WTC11 (cell line): ENCODE measurements around the gene PRPSAP2. TPM values are rescaled to one million over a fixed set of nuclear protein-coding genes. Genes with fewer than 3 reads are reported as not detected.

Experiments used
- ATF3 ChIP-seq: sonication (generic); formaldehyde crosslinking; conservative IDR thresholded peaks from 2 replicates; pipeline ENCODE4 v1.8.1; 2022; ENCODE audit warnings: mild to moderate bottlenecking, missing genetic modification reagents
- ATF6 ChIP-seq: sonication (generic); formaldehyde crosslinking; IDR thresholded peaks from 2 replicates; pipeline ENCODE4 v1.8.1; 2023; ENCODE audit warnings: mild to moderate bottlenecking, missing genetic modification reagents
- CREM ChIP-seq: sonication (generic); formaldehyde crosslinking; IDR thresholded peaks from 2 replicates; pipeline ENCODE4 v1.8.1; 2022; ENCODE audit warnings: mild to moderate bottlenecking, missing genetic modification reagents, moderate library complexity
- E2F4 ChIP-seq: sonication (generic); formaldehyde crosslinking; IDR thresholded peaks from 2 replicates; pipeline ENCODE4 v1.8.1; 2022; ENCODE audit warnings: low read depth, mild to moderate bottlenecking, moderate library complexity, missing genetic modification reagents, borderline replicate concordance
- ETV6 ChIP-seq: sonication (generic); formaldehyde crosslinking; IDR thresholded peaks from 2 replicates; pipeline ENCODE4 v1.8.1; 2022; ENCODE audit warnings: mild to moderate bottlenecking, missing genetic modification reagents
- FOXK1 ChIP-seq: sonication (generic); formaldehyde crosslinking; IDR thresholded peaks from 2 replicates; pipeline ENCODE4 v1.8.0; 2022; ENCODE audit warnings: mild to moderate bottlenecking, moderate library complexity, missing genetic modification reagents
- FOXP1 ChIP-seq: sonication (generic); formaldehyde crosslinking; IDR thresholded peaks from 2 replicates; pipeline ENCODE4 v1.8.0; 2022; ENCODE audit warnings: missing genetic modification reagents, mild to moderate bottlenecking, moderate library complexity, borderline replicate concordance
- GRHL2 ChIP-seq: fragments of 250-450 bp; sonication (Bioruptor Pico); IDR thresholded peaks from 2 replicates; pipeline ENCODE4 v1.8.0; 2022; ENCODE audit warnings: mild to moderate bottlenecking, moderate library complexity; ENCODE audit not compliant: insufficient replicate concordance, severe bottlenecking
- IRF2 ChIP-seq: sonication (generic); formaldehyde crosslinking; IDR thresholded peaks from 2 replicates; pipeline ENCODE4 v1.8.0; 2022; ENCODE audit warnings: low read depth, missing genetic modification reagents, borderline replicate concordance
- JAZF1 ChIP-seq: fragments of 250-450 bp; sonication (Bioruptor Pico); IDR thresholded peaks from 2 replicates; pipeline ENCODE4 v1.9.0; 2021; ENCODE audit warnings: moderate library complexity, mild to moderate bottlenecking, inconsistent platforms
- KAT7 ChIP-seq: sonication (generic); formaldehyde crosslinking; IDR thresholded peaks from 2 replicates; pipeline ENCODE4 v1.8.1; 2023; ENCODE audit warnings: missing genetic modification reagents, mild to moderate bottlenecking, borderline replicate concordance
- MLX ChIP-seq: sonication (generic); formaldehyde crosslinking; IDR thresholded peaks from 2 replicates; pipeline ENCODE4 v1.8.1; 2023; ENCODE audit warnings: mild to moderate bottlenecking, missing genetic modification reagents, moderate library complexity
- NR3C1 ChIP-seq: sonication (generic); formaldehyde crosslinking; conservative IDR thresholded peaks from 2 replicates; pipeline ENCODE4 v1.8.1; 2023; ENCODE audit warnings: low read depth, mild to moderate bottlenecking, missing genetic modification reagents
- OVOL2 ChIP-seq: fragments of 250-450 bp; sonication (Bioruptor Pico); IDR thresholded peaks from 2 replicates; pipeline ENCODE4 v1.9.0; 2021; ENCODE audit warnings: mild to moderate bottlenecking, borderline replicate concordance
- PRRX2 ChIP-seq: fragments of 250-450 bp; sonication (Bioruptor Pico); IDR thresholded peaks from 2 replicates; pipeline ENCODE4 v1.8.0; 2021; ENCODE audit warnings: mild to moderate bottlenecking
- RORB ChIP-seq: fragments of 250-450 bp; sonication (Bioruptor Pico); IDR thresholded peaks from 2 replicates; pipeline ENCODE4 v1.9.0; 2021; ENCODE audit warnings: mild to moderate bottlenecking
- SMAD3 ChIP-seq: sonication (generic); formaldehyde crosslinking; IDR thresholded peaks from 2 replicates; pipeline ENCODE4 v1.8.0; 2022; ENCODE audit warnings: missing genetic modification reagents, mild to moderate bottlenecking, borderline replicate concordance
- SP1 ChIP-seq: sonication (generic); formaldehyde crosslinking; conservative IDR thresholded peaks from 2 replicates; pipeline ENCODE4 v1.8.1; 2022; ENCODE audit warnings: missing genetic modification reagents
- TEAD1 ChIP-seq: sonication (generic); formaldehyde crosslinking; IDR thresholded peaks from 2 replicates; pipeline ENCODE4 v1.8.0; 2022; ENCODE audit warnings: mild to moderate bottlenecking, missing genetic modification reagents
- USF1 ChIP-seq: sonication (generic); formaldehyde crosslinking; IDR thresholded peaks from 2 replicates; pipeline ENCODE4 v1.8.0; 2022; ENCODE audit warnings: mild to moderate bottlenecking, missing genetic modification reagents
- USF2 ChIP-seq: sonication (generic); formaldehyde crosslinking; IDR thresholded peaks from 2 replicates; pipeline ENCODE4 v1.8.1; 2023; ENCODE audit warnings: mild to moderate bottlenecking, missing genetic modification reagents, moderate library complexity
- ZNF423 ChIP-seq: fragments of 250-450 bp; sonication (Bioruptor Pico); IDR thresholded peaks from 2 replicates; pipeline ENCODE4 v2.1.2; 2022; ENCODE audit warnings: mild to moderate bottlenecking, moderate library complexity
- total RNA-seq: library from RNA; stranded (reverse); gene quantifications from 3 replicates; pipeline ENCODE4 v1.2.3, GENCODE V29; 2021
- TF ChIP-seq, protein P1 (sequence below): sonication (generic); formaldehyde crosslinking; IDR thresholded peaks from 2 replicates; pipeline ENCODE4 v1.8.1; 2023; ENCODE audit warnings: mild to moderate bottlenecking, missing genetic modification reagents
- TF ChIP-seq, protein P2 (sequence below): fragments of 250-450 bp; sonication (Bioruptor Pico); conservative IDR thresholded peaks from 2 replicates; pipeline ENCODE4 v1.9.0; 2021; ENCODE audit warnings: mild to moderate bottlenecking
- TF ChIP-seq, protein P3 (sequence below): sonication (generic); formaldehyde crosslinking; IDR thresholded peaks from 2 replicates; pipeline ENCODE4 v1.8.1; 2022; ENCODE audit warnings: missing genetic modification reagents, borderline replicate concordance

PRPSAP2 gene
- total RNA-seq, 1 experiment from 2014 or later, result 50.9 TPM

GRCh38 chr17:18855831-18856569 lies 1.9 kb upstream of the PRPSAP2 start (continued):
- TF ChIP-seq PRRX2 (CRISPR knock-in tag) (no peak), KAT7 (CRISPR knock-in tag) (no peak), USF1 (CRISPR knock-in tag) (peak; percentile 98), FOXK1 (CRISPR knock-in tag) (peak; percentile 62; the same call in 1 of the 2 replicates), NR3C1 (CRISPR knock-in tag) (no peak), ATF6 (CRISPR knock-in tag) (no peak), OVOL2 (CRISPR knock-in tag) (no peak), TEAD1 (CRISPR knock-in tag) (no peak), USF2 (CRISPR knock-in tag) (peak; percentile 98), IRF2 (CRISPR knock-in tag) (no peak), E2F4 (CRISPR knock-in tag) (no peak), ETV6 (CRISPR knock-in tag) (peak; percentile 76), RORB (CRISPR knock-in tag) (no peak), ATF3 (CRISPR knock-in tag) (no peak), CREM (peak; percentile 78; the same call in 1 of the 2 replicates), MLX (no peak), JAZF1 (CRISPR knock-in tag) (no peak), FOXP1 (CRISPR knock-in tag) (peak; percentile 21; the same call in 1 of the 2 replicates), ZNF423 (CRISPR knock-in tag) (no peak), SP1 (CRISPR knock-in tag) (0 out of 2 replicates have a peak, but pooled peaks have one; percentile 35), GRHL2 (CRISPR knock-in tag) (no peak), SMAD3 (CRISPR knock-in tag) (no peak)
- TF ChIP-seq, protein P1, sequence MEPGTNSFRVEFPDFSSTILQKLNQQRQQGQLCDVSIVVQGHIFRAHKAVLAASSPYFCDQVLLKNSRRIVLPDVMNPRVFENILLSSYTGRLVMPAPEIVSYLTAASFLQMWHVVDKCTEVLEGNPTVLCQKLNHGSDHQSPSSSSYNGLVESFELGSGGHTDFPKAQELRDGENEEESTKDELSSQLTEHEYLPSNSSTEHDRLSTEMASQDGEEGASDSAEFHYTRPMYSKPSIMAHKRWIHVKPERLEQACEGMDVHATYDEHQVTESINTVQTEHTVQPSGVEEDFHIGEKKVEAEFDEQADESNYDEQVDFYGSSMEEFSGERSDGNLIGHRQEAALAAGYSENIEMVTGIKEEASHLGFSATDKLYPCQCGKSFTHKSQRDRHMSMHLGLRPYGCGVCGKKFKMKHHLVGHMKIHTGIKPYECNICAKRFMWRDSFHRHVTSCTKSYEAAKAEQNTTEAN (CRISPR knock-in tag), result no peak
- TF ChIP-seq, protein P2, sequence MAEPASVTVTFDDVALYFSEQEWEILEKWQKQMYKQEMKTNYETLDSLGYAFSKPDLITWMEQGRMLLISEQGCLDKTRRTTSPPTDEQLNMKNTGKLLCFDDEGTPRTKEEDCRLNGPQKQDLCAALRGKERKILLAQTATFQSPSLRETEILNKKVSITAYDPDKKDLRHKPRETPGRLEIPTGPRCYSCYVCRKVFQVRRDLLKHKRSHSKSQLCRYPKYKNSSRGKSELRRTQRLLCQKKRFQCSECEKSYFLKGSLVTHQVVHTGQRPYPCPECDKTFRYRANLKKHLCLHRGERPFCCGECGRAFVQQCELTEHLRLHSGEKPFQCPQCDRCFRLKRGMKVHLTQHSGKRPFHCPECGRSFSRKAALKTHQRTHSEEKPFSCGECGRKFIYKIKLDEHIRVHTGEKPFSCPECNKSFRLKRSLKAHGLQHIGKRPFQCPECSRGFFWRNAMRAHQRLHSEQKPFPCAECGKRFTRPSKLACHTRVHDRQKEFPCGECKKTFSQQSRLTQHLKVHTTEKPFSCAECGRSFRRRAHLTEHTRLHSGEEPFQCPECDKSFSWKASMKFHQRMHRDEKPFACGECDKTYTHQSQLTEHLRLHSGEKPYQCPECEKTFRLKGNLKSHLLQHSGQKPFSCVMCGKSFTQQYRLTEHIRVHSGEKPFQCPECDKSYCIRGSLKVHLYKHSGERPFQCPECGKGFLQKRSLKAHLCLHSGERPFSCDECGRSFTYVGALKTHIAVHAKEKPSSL (CRISPR knock-in tag), result no peak
- TF ChIP-seq, protein P3, sequence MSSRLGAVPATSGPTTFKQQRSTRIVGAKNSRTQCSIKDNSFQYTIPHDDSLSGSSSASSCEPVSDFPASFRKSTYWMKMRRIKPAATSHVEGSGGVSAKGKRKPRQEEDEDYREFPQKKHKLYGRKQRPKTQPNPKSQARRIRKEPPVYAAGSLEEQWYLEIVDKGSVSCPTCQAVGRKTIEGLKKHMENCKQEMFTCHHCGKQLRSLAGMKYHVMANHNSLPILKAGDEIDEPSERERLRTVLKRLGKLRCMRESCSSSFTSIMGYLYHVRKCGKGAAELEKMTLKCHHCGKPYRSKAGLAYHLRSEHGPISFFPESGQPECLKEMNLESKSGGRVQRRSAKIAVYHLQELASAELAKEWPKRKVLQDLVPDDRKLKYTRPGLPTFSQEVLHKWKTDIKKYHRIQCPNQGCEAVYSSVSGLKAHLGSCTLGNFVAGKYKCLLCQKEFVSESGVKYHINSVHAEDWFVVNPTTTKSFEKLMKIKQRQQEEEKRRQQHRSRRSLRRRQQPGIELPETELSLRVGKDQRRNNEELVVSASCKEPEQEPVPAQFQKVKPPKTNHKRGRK (CRISPR knock-in tag), result no peak
